Kidney epithelial cell (primary cell): ENCODE results near the gene SSX7. TPM values are rescaled to one million over a fixed set of nuclear protein-coding genes. Genes with fewer than 3 reads are reported as not detected.

Experiments used
- DNase-seq: peaks from one replicate; pipeline ENCODE4 v3.0.0-alpha.2; 2010; ENCODE audit warnings: low read depth
- H3K27me3 ChIP-seq: 2 replicates; pipeline ENCODE4 v1.6.0; 2011; ENCODE audit warnings: low read length; ENCODE audit not compliant: control insufficient read depth, insufficient read depth
- H3K36me3 ChIP-seq: 2 replicates; pipeline ENCODE4 v1.5.1; 2011; ENCODE audit warnings: low read length; ENCODE audit not compliant: control insufficient read depth, insufficient read depth
- H3K4me3 ChIP-seq: 2 replicates; pipeline ENCODE4 v1.5.1; 2011; ENCODE audit warnings: low read depth, mild to moderate bottlenecking, control low read depth, low read length
- CTCF ChIP-seq: IDR thresholded peaks from 2 replicates; pipeline ENCODE4 v1.5.1; 2011; ENCODE audit warnings: mild to moderate bottlenecking, moderate library complexity, low read length, control low read depth, inconsistent platforms; ENCODE audit not compliant: insufficient read depth, poor library complexity, severe bottlenecking
- total RNA-seq: library from RNA; depleted of rRNA; stranded (reverse); fragments of >200 nt; gene quantifications from 2 replicates; pipeline ENCODE4 v1.2.3, GENCODE V29; 2015

The SSX7 gene
- total RNA-seq, 1 donor from 2014 or later, result not detected

- H3K27me3 ChIP-seq, result no peaks in the 10 kb centered on the region
- H3K36me3 ChIP-seq, result no peaks in the 10 kb centered on the region
- no peak for TF ChIP-seq CTCF
- no peak overlapping the region for H3K4me3 ChIP-seq
- no peak for DNase-seq
These were observed 60.0 kb downstream of the SSX7 start for GRCh38 chrX:52594658-52595057.

Other genes starting within 250 kb of the SSX7 start
- not detected in 2 replicates for gene XAGE1A, start 159.1 kb downstream of the SSX7 start, total RNA-seq
- not detected in 2 replicates for gene XAGE1B, start 137.8 kb downstream of the SSX7 start, total RNA-seq
- not detected in 2 replicates for gene SSX2, start 52.3 kb upstream of the SSX7 start, total RNA-seq
- gene SSX2B, start 96.4 kb upstream of the SSX7 start, total RNA-seq, result not detected in 2 replicates
- gene SPANXN5, start 142.5 kb upstream of the SSX7 start, total RNA-seq, result 0.14 TPM in 1 of 2 replicates, not detected in the other
- gene XAGE5, start 156.4 kb upstream of the SSX7 start, total RNA-seq, result not detected in 2 replicates
- not detected in 2 replicates for gene XAGE3, start 213.2 kb upstream of the SSX7 start, total RNA-seq
- 13.1 and 18.6 TPM in 2 replicates for gene FAM156B, start 242.4 kb upstream of the SSX7 start, total RNA-seq